CD4-positive, alpha-beta T cell treated with Interleukin-6 at 100 ng/mL for 8 hours (primary cell): ENCODE measurements around the gene PTPN14.

Experiments used
- DNase-seq: peaks from one replicate; pipeline ENCODE4 v3.0.0-alpha.2; 2020; ENCODE audit warnings: mixed read lengths, low spot score

The PTPN14 gene

GRCh38 chr1:214452152-214452784 is 99.1 kb downstream of the PTPN14 start:
- no peak for DNase-seq

GRCh38 chr1:214451596-214451995 is 99.8 kb downstream of the PTPN14 start:
- DNase-seq = no peak

- no peak for DNase-seq
Observed at GRCh38 chr1:214449371-214449770, 102.0 kb downstream of the PTPN14 start.

- no peak for DNase-seq
Observed at GRCh38 chr1:214448536-214448935, 102.9 kb downstream of the PTPN14 start.

GRCh38 chr1:214447557-214447871 is 103.9 kb downstream of the PTPN14 start:
- DNase-seq = no peak

- no peak for DNase-seq
Observed at GRCh38 chr1:214446772-214447556, 104.4 kb downstream of the PTPN14 start.

- no peak for DNase-seq
Observed at GRCh38 chr1:214445831-214446614, 105.4 kb downstream of the PTPN14 start.

GRCh38 chr1:214445199-214445598 is 106.2 kb downstream of the PTPN14 start:
- DNase-seq = no peak

GRCh38 chr1:214444182-214444939 is 107.0 kb downstream of the PTPN14 start:
- DNase-seq = no peak

- DNase-seq = no peak
Observed at GRCh38 chr1:214441119-214441518, 110.3 kb downstream of the PTPN14 start.

- no peak for DNase-seq
Observed at GRCh38 chr1:214440219-214440965, 111.0 kb downstream of the PTPN14 start.

- peak; percentile 4 for DNase-seq
Observed at GRCh38 chr1:214439352-214440119, 111.9 kb downstream of the PTPN14 start.

- no peak for DNase-seq
Observed at GRCh38 chr1:214438530-214438929, 112.9 kb downstream of the PTPN14 start.

- no peak for DNase-seq
Observed at GRCh38 chr1:214438075-214438474, 113.3 kb downstream of the PTPN14 start.

GRCh38 chr1:214435867-214436266 is 115.5 kb downstream of the PTPN14 start:
- DNase-seq = no peak

GRCh38 chr1:214432245-214432644 is 119.2 kb downstream of the PTPN14 start:
- no peak for DNase-seq

GRCh38 chr1:214429951-214430770 is 121.2 kb downstream of the PTPN14 start:
- no peak for DNase-seq

- peak; percentile 75 for DNase-seq
Observed at GRCh38 chr1:214427871-214428277, 123.5 kb downstream of the PTPN14 start.

GRCh38 chr1:214426426-214426812 is 125.0 kb downstream of the PTPN14 start:
- no peak for DNase-seq
